Trophoblast cell (in vitro differentiated cells and primary cell): ENCODE data around the gene FGF11.

Experiments used
- DNase-seq, 2 donors: peaks; one replicate each; pipeline ENCODE4 v3.0.0-alpha.2; 2016
- H2AFZ ChIP-seq: 2 replicates; pipeline ENCODE4 v1.6.1; 2013; ENCODE audit warnings: low read length, moderate library complexity, mild to moderate bottlenecking; ENCODE audit not compliant: insufficient read depth, poor library complexity
- H2AK5ac ChIP-seq: 2 replicates; pipeline ENCODE4 v1.6.1; 2013; ENCODE audit warnings: mild to moderate bottlenecking, low read length
- H2BK120ac ChIP-seq: 2 replicates; pipeline ENCODE4 v1.6.1; 2013; ENCODE audit warnings: low read length, mild to moderate bottlenecking, moderate library complexity; ENCODE audit not compliant: insufficient read depth, poor library complexity
- H2BK12ac ChIP-seq: 2 replicates; pipeline ENCODE4 v1.6.1; 2013; ENCODE audit warnings: mild to moderate bottlenecking, low read length, moderate library complexity
- H2BK5ac ChIP-seq: 2 replicates; pipeline ENCODE4 v1.6.1; 2013; ENCODE audit warnings: low read length, low read depth, moderate library complexity, mild to moderate bottlenecking; ENCODE audit not compliant: poor library complexity
- H3K14ac ChIP-seq: 2 replicates; pipeline ENCODE4 v1.6.1; 2013; ENCODE audit warnings: mild to moderate bottlenecking, low read length
- H3K18ac ChIP-seq: 2 replicates; pipeline ENCODE4 v1.6.1; 2013; ENCODE audit warnings: mild to moderate bottlenecking, low read length
- H3K23ac ChIP-seq: 2 replicates; pipeline ENCODE4 v1.6.1; 2013; ENCODE audit warnings: low read length
- H3K27ac ChIP-seq: 2 replicates; pipeline ENCODE4 v1.5.1; 2013; ENCODE audit warnings: low read depth, mild to moderate bottlenecking, inconsistent platforms, low read length, moderate library complexity
- H3K27me3 ChIP-seq: 2 replicates; pipeline ENCODE4 v1.6.1; 2013; ENCODE audit warnings: inconsistent platforms, mild to moderate bottlenecking, low read length, moderate library complexity; ENCODE audit not compliant: insufficient read depth
- H3K36me3 ChIP-seq, 2 experiments: 1 replicate in 1 of 2; 2 replicates in 1 of 2; pipeline ENCODE4 v1.6.1; 2013; ENCODE audit warnings: low read length in 2 of 2, mild to moderate bottlenecking in 2 of 2, moderate library complexity in 1 of 2; ENCODE audit not compliant: insufficient read depth in 2 of 2, control insufficient read depth in 1 of 2
- H3K4ac ChIP-seq: 2 replicates; pipeline ENCODE4 v1.6.1; 2013; ENCODE audit warnings: low read depth, mild to moderate bottlenecking, low read length, moderate library complexity
- H3K4me1 ChIP-seq, 2 experiments: 1 replicate in 1 of 2; 2 replicates in 1 of 2; pipeline ENCODE4 v1.6.1; 2013; ENCODE audit warnings: low read length in 2 of 2, mild to moderate bottlenecking in 2 of 2, moderate library complexity in 1 of 2; ENCODE audit not compliant: insufficient read depth in 2 of 2, control insufficient read depth in 1 of 2
- H3K4me2 ChIP-seq: 2 replicates; pipeline ENCODE4 v1.6.1; 2013; ENCODE audit warnings: inconsistent platforms, mild to moderate bottlenecking, low read length, moderate library complexity
- H3K4me3 ChIP-seq: 2 replicates; pipeline ENCODE4 v1.5.1; 2013; ENCODE audit warnings: mild to moderate bottlenecking, low read depth, low read length, inconsistent platforms
- H3K79me1 ChIP-seq: one replicate; pipeline ENCODE4 v1.6.1; 2013; ENCODE audit warnings: low read length
- H3K79me2 ChIP-seq: 2 replicates; pipeline ENCODE4 v1.6.1; 2013; ENCODE audit warnings: low read length, mild to moderate bottlenecking; ENCODE audit not compliant: control insufficient read depth, insufficient read depth, poor library complexity
- H3K9ac ChIP-seq: 2 replicates; pipeline ENCODE4 v1.6.1; 2013; ENCODE audit warnings: mild to moderate bottlenecking, low read length
- H3K9me3 ChIP-seq: 2 replicates; pipeline ENCODE4 v1.6.1; 2013; ENCODE audit warnings: low read depth, mild to moderate bottlenecking, control low read depth, inconsistent platforms, low read length; ENCODE audit not compliant: insufficient read depth
- H4K12ac ChIP-seq: 2 replicates; pipeline ENCODE4 v1.6.1; 2013; ENCODE audit warnings: low read depth, mild to moderate bottlenecking, low read length, moderate library complexity
- H4K8ac ChIP-seq: 2 replicates; pipeline ENCODE4 v1.6.1; 2013; ENCODE audit warnings: low read depth, mild to moderate bottlenecking, low read length, moderate library complexity
- H4K91ac ChIP-seq: one replicate; pipeline ENCODE4 v1.6.1; 2013; ENCODE audit warnings: low read depth, mild to moderate bottlenecking, low read length, moderate library complexity
- WGBS: extraction: QIAGEN DNeasy Blood & Tissue Kit; methylation state at CpG from one replicate; pipeline ENCODE4 v1.1.7; 2013; ENCODE audit warnings: missing lambda C conversion rate; ENCODE audit not compliant: insufficient read length, insufficient coverage; ENCODE audit errors: extremely low coverage; 5-methylcytosine and 5-hydroxymethylcytosine counted together

Gene FGF11

GRCh38 chr17:7440113-7440833 lies 961 bp downstream of the FGF11 start:
- DNase-seq, result no peak
- peak overlapping the region; percentile 33 for H3K14ac ChIP-seq
- peak overlapping the region; percentile 77 for H4K8ac ChIP-seq
- H3K27me3 ChIP-seq, result peaks cover 18% of the 10 kb centered on the region
- peak overlapping the region; percentile 48 for H2AFZ ChIP-seq
- no peak overlapping the region for H2AK5ac ChIP-seq
- peaks cover 25 to 33% of the 10 kb centered on the region in 2 experiments for H3K4me1 ChIP-seq
- H4K91ac ChIP-seq, result peak overlapping the region; percentile 29
- peaks cover 4% of the 10 kb centered on the region for H3K79me2 ChIP-seq
- no peak overlapping the region for H3K23ac ChIP-seq
- WGBS, result no CpG with 5 or more reads among the region's 46 CpGs
- peaks cover 2% of the 10 kb centered on the region for H3K9me3 ChIP-seq
- H4K12ac ChIP-seq, result peak overlapping the region; percentile 6
- H2BK5ac ChIP-seq, result no peak overlapping the region
- H3K4me3 ChIP-seq, result peak overlapping the region; percentile 74
- H2BK120ac ChIP-seq, result no peak overlapping the region
- H3K27ac ChIP-seq, result no peak overlapping the region
- H2BK12ac ChIP-seq, result no peak overlapping the region
- H3K4me2 ChIP-seq, result peak overlapping the region; percentile 70
- H3K18ac ChIP-seq, result peak overlapping the region; percentile 67
- peak overlapping the region; percentile 62 for H3K9ac ChIP-seq
- no peaks in the 10 kb centered on the region for H3K36me3 ChIP-seq
- peaks cover 18% of the 10 kb centered on the region for H3K79me1 ChIP-seq
- H3K4ac ChIP-seq, result no peak overlapping the region

- no peak overlapping the region for H3K27ac ChIP-seq
- H3K18ac ChIP-seq, result no peak overlapping the region
- H2AK5ac ChIP-seq, result peak overlapping the region; percentile 24
- H2BK12ac ChIP-seq, result no peak overlapping the region
- DNase-seq, result no peak
- no CpG with 5 or more reads among the region's 12 CpGs for WGBS
- no peak overlapping the region for H2BK120ac ChIP-seq
- H2AFZ ChIP-seq, result no peak overlapping the region
- no peaks in the 10 kb centered on the region for H3K36me3 ChIP-seq
- H4K91ac ChIP-seq, result peak overlapping the region; percentile 29
- H2BK5ac ChIP-seq, result no peak overlapping the region
- H3K79me1 ChIP-seq, result peaks cover 17% of the 10 kb centered on the region
- H4K8ac ChIP-seq, result peak overlapping the region; percentile 77
- H3K27me3 ChIP-seq, result peaks cover 18% of the 10 kb centered on the region
- H3K4me3 ChIP-seq, result peak overlapping the region; percentile 74
- no peak overlapping the region for H3K9ac ChIP-seq
- peaks cover 4% of the 10 kb centered on the region for H3K79me2 ChIP-seq
- H3K4ac ChIP-seq, result no peak overlapping the region
- no peak overlapping the region for H3K14ac ChIP-seq
- peak overlapping the region; percentile 70 for H3K4me2 ChIP-seq
- no peak overlapping the region for H4K12ac ChIP-seq
- H3K23ac ChIP-seq, result no peak overlapping the region
- H3K4me1 ChIP-seq, result peaks cover 25 to 38% of the 10 kb centered on the region in 2 experiments
- H3K9me3 ChIP-seq, result peaks cover 2% of the 10 kb centered on the region
These were observed 1.5 kb downstream of the FGF11 start for GRCh38 chr17:7440834-7441195.

GRCh38 chr17:7441266-7441665 lies 2.0 kb downstream of the FGF11 start:
- Histone ChIP-seq H3K79me2 (peaks cover 2% of the 10 kb centered on the region), H2AFZ (no peak overlapping the region), H3K4me1 (peaks cover 23 to 37% of the 10 kb centered on the region in 2 experiments), H3K14ac (no peak overlapping the region), H3K9me3 (peaks cover 2% of the 10 kb centered on the region), H3K27me3 (peaks cover 18% of the 10 kb centered on the region), H3K23ac (no peak overlapping the region), H3K4ac (no peak overlapping the region), H3K4me3 (no peak overlapping the region), H3K9ac (no peak overlapping the region), H3K36me3 (no peaks in the 10 kb centered on the region), H3K4me2 (peak overlapping the region; percentile 70), H2BK120ac (no peak overlapping the region), H4K91ac (no peak overlapping the region), H3K79me1 (peaks cover 14% of the 10 kb centered on the region), H2BK12ac (no peak overlapping the region), H4K8ac (no peak overlapping the region), H2BK5ac (no peak overlapping the region), H4K12ac (no peak overlapping the region), H3K27ac (no peak overlapping the region), H3K18ac (no peak overlapping the region), H2AK5ac (no peak overlapping the region)
- DNase-seq, result no peak
- no CpG with 5 or more reads among the region's 7 CpGs for WGBS

GRCh38 chr17:7442142-7442541 lies 2.8 kb downstream of the FGF11 start:
- no CpG with 5 or more reads among the region's 2 CpGs for WGBS
- no peak for DNase-seq
- no peak overlapping the region for H2BK12ac ChIP-seq

More at GRCh38 chr17:7442142-7442541, 2.8 kb downstream of the FGF11 start:
- Histone ChIP-seq H3K4me3 (no peak overlapping the region), H3K9me3 (no peaks in the 10 kb centered on the region), H2AK5ac (no peak overlapping the region), H3K79me2 (peaks cover 2% of the 10 kb centered on the region), H3K79me1 (peaks cover 9% of the 10 kb centered on the region), H3K27me3 (peaks cover 18% of the 10 kb centered on the region), H2BK120ac (no peak overlapping the region), H3K4ac (no peak overlapping the region), H3K4me2 (no peak overlapping the region), H3K23ac (no peak overlapping the region), H4K12ac (no peak overlapping the region), H3K36me3 (no peaks in the 10 kb centered on the region), H3K18ac (no peak overlapping the region), H2AFZ (no peak overlapping the region), H3K14ac (no peak overlapping the region), H3K4me1 (peaks cover 17 to 31% of the 10 kb centered on the region in 2 experiments), H3K27ac (no peak overlapping the region), H2BK5ac (no peak overlapping the region), H4K8ac (no peak overlapping the region), H4K91ac (no peak overlapping the region), H3K9ac (no peak overlapping the region)
